ENCODE data around the gene KCNB1.
A peak's percentile ranks its signal among the peaks of the same experiment; 100 is the strongest.

KCNB1 gene

DNA sequence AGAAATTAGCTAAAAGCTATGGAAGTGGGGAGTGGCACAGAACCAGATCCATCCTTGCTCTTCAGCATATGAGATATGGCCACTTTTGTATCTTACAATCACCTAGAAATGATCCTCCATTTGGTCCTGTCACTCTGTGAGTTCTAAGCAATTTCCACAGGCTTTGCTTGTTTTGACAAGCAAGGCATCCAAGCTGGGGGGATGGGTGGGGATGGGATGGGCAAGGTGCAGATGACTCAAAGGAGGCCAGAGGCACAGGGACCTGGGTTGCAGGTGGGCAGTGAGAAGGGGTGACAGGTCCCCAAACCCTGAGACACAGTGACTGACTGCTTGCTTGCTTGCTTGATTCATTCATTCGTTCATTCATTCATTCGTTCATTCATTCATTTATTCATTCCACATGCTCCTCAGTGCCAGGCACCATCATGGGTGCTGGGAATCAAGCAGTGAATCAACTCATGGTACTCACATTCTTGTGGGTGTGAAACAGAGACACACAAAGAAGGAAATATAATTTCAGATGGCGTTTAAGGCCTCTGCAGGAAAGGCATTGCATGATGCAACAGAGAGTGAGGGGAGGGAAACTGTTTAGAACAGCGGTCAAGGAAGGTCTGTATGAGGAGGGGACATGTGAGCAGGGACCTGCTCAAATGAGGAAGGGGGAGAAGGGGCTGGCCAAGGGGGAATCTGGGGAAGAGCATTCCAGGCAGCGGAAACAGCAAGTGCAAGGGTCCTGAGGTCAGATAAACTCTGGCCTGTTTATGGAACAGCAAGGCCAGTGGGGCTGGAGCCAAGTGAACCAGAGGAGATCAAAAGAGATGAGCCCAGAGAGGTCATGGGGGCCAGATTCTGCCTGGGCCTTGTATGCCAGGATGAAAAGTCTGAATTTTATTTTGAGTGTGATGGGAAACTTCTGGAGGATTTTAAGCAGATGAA lies 3.4 kb downstream of the KCNB1 start:
- no peak for TF ChIP-seq CTCF (conservative IDR thresholded peaks at IDR 0.05)
- H3K27ac ChIP-seq, result peak overlapping the region; percentile 11; the same call in 1 of the 2 replicates

DNA sequence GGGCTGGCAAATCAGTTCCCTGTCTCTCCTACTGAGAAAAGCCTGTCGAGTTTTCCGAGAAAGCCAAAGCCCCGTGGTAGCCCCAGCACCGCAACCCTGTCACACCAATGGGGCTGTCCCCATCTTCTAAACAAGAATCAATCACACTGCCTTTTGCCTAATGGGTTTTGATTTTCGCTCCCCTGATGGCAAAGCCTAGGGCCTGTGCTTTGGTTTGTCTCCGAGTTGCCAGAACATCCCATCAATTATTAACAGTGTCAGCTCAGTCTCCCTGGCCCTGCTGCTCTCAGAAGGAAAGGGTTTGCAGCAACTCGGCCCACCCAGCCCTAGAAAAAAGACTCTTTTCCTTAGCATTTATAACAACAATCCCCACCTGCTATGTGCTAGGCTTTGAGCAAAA lies 4.2 kb downstream of the KCNB1 start:
- no peak for TF ChIP-seq CTCF (conservative IDR thresholded peaks at IDR 0.05)
- H3K27ac ChIP-seq, result peak overlapping the region; percentile 11; the same call in 1 of the 2 replicates

DNA sequence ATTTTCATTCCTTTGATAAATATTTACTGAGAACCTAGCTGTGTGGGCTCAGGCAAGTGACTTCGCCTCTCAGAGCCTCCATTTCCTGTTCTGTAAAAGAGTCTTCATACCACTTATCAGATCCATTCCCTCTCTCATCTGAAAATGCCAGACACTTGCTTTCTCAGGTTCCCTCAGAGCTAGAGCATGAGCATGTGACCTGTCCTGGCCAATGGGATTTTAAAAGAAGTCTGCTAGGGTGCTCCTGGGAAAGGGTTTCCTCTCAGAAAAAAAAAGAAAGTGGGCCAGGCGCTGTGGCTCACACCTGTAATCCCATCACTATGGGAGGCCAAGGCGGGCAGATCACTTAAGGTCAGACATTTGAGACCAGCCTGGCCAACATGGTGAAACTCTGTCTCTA lies 5.3 kb downstream of the KCNB1 start:
- H3K27ac ChIP-seq, result no peak overlapping the region
- no peak for TF ChIP-seq CTCF (conservative IDR thresholded peaks at IDR 0.05)

- no peak for TF ChIP-seq CTCF (conservative IDR thresholded peaks at IDR 0.05)
- no peak overlapping the region for H3K27ac ChIP-seq
Measured at GRCh38 chr20:49476016-49476355, 6.5 kb downstream of the KCNB1 start.

GRCh38 chr20:49475292-49476015 lies 7.0 kb downstream of the KCNB1 start:
- no peak for TF ChIP-seq CTCF (conservative IDR thresholded peaks at IDR 0.05)
- H3K27ac ChIP-seq, result no peak overlapping the region

DNA sequence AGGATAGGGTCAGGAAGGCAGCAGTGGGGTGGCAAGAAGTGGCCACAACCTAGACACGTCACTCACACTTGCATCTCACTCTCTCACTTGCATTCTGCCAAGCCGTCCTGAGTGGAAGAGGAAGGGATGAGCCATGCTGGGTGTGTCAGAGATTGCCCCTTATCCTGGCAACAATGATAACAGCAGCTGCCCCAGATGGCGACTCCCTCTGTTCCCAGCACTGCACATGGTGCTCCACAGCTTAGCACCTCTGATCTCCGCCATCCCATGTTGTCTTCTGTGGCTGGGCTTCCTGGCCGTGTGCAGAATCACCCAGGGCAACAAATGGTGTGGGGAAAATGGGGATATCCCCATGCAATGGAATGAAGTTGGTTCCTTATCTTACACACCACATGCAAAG lies 11.1 kb downstream of the KCNB1 start:
- no peak overlapping the region for H3K27ac ChIP-seq
- no peak for TF ChIP-seq CTCF (conservative IDR thresholded peaks at IDR 0.05)

GRCh38 chr20:49470922-49471321 lies 11.5 kb downstream of the KCNB1 start:
- no peak overlapping the region for H3K27ac ChIP-seq
- TF ChIP-seq CTCF (conservative IDR thresholded peaks at IDR 0.05), result no peak
